Progenitor cell of endocrine pancreas (in vitro differentiated cells): Measurements from ENCODE around the gene SRSF3. TPM values are rescaled to one million over a fixed set of nuclear protein-coding genes. Genes with fewer than 3 reads are reported as not detected.
"Not testable (repeated sequence)": the region's sequence is repeated elsewhere in the genome, so short reads cannot be mapped to it uniquely, and the experiment has no call there.

Source experiments
- DNase-seq: peaks from one replicate; pipeline ENCODE4 v3.0.0; 2021; ENCODE audit warnings: low spot score; ENCODE audit not compliant: unreplicated experiment
- H3K27ac Mint-ChIP-seq: 2 replicates; pipeline ENCODE4 v1.8.0; 2021; ENCODE audit warnings: mild to moderate bottlenecking, moderate library complexity, mixed read lengths
- H3K27me3 Mint-ChIP-seq: 2 replicates; pipeline ENCODE4 v1.8.0; 2021; ENCODE audit warnings: mixed read lengths
- H3K36me3 Mint-ChIP-seq: 2 replicates; pipeline ENCODE4 v1.8.0; 2022; ENCODE audit warnings: mixed read lengths; ENCODE audit not compliant: insufficient read depth
- H3K4me1 Mint-ChIP-seq: 2 replicates; pipeline ENCODE4 v1.8.0; 2021; ENCODE audit warnings: low read depth, mixed read lengths
- H3K4me3 Mint-ChIP-seq: 2 replicates; pipeline ENCODE4 v1.8.0; 2021; ENCODE audit warnings: low read depth, mild to moderate bottlenecking, moderate library complexity, mixed read lengths
- H3K9me3 Mint-ChIP-seq: 2 replicates; pipeline ENCODE4 v1.8.0; 2021; ENCODE audit warnings: low read depth, mixed read lengths
- total RNA-seq: library from RNA; stranded (reverse); gene quantifications from 2 replicates; pipeline ENCODE4 v1.2.1, GENCODE V29; 2021
- TF ChIP-seq, protein P1 (sequence below): fragments of 200-600 bp; sonication (generic); IDR thresholded peaks from one replicate; pipeline ENCODE4 v1.5.0; 2021; ENCODE audit warnings: antibody characterized with exemption, mild to moderate bottlenecking; ENCODE audit not compliant: unreplicated experiment

The SRSF3 gene
- total RNA-seq, 1 donor from 2014 or later = 427 TPM

DNA sequence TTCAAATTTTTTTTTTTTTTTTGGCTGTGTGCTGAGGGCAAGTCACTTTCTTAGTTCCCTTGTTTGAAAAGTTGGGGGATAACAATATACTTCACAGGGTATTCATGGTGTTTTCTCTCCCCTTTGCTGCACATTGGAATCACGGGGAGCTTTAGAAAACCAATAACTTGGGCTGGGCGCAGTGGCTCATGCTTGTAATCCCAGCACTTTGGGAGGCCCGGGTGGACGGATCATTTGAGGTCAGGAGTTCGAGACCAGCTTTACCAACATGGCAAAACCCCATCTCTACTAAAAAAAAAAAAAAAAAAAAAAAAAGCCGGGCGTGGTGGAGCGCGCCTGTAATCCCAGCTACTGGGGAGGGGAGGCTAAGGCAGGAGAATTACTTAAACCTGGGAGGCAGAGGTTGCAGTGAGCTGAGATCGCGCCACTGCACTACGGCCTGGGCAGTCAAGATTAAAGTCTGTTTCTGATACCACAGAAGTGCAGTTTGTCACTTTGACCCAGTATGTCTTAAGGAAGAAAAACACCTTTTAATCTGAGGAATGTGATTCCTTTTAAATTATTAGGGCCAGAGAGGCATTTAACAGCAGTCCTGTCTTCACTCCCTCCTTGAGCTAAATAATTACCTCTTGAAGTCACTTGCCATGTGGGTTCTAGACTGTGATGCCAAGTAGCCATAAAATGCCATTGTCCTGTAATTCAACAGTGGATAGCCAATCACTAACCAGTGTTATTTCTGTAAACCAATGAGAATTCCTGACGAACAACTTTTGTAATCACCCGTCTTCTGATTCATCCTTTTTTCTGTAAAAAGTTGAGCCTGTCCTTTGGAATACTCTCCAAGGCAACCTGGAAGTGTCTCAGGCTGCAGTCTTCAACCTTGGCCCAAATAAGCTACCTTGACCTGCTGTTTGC lies 16.1 kb downstream of the SRSF3 start:
- DNase-seq = no peak
- Mint-ChIP-seq H3K36me3 (peaks cover 47% of the 10 kb centered on the region), H3K4me3 (no peak overlapping the region), H3K4me1 (peaks cover 32% of the 10 kb centered on the region), H3K27me3 (no peaks in the 10 kb centered on the region), H3K9me3 (no peaks in the 10 kb centered on the region), H3K27ac (peak overlapping the region; percentile 13)
- TF ChIP-seq, protein P1, sequence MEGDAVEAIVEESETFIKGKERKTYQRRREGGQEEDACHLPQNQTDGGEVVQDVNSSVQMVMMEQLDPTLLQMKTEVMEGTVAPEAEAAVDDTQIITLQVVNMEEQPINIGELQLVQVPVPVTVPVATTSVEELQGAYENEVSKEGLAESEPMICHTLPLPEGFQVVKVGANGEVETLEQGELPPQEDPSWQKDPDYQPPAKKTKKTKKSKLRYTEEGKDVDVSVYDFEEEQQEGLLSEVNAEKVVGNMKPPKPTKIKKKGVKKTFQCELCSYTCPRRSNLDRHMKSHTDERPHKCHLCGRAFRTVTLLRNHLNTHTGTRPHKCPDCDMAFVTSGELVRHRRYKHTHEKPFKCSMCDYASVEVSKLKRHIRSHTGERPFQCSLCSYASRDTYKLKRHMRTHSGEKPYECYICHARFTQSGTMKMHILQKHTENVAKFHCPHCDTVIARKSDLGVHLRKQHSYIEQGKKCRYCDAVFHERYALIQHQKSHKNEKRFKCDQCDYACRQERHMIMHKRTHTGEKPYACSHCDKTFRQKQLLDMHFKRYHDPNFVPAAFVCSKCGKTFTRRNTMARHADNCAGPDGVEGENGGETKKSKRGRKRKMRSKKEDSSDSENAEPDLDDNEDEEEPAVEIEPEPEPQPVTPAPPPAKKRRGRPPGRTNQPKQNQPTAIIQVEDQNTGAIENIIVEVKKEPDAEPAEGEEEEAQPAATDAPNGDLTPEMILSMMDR = no peak

DNA sequence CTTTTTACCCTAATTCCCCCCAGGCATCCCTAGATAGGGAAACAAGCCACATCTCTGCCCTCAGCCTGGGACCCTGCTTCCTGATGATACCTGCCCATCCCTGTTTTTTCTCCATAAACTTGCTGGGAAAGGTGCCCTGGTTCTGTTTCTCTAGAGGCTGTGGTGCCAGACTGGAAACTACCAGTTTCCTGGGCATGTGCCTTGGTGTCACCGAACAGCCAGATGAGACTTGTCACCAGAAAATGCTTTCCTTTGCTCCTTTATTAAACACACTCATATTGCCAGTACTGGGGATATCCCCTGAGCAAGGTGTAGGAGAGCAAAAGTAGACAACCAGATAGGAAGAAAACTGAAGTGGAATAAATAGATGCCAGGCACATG lies 16.8 kb downstream of the SRSF3 start:
- Mint-ChIP-seq H3K4me3 (no peak overlapping the region), H3K9me3 (no peaks in the 10 kb centered on the region), H3K27me3 (no peaks in the 10 kb centered on the region), H3K36me3 (peaks cover 41% of the 10 kb centered on the region), H3K27ac (peak overlapping the region; percentile 13), H3K4me1 (peaks cover 27% of the 10 kb centered on the region)
- TF ChIP-seq, protein P1 = no peak
- DNase-seq = no peak

DNA sequence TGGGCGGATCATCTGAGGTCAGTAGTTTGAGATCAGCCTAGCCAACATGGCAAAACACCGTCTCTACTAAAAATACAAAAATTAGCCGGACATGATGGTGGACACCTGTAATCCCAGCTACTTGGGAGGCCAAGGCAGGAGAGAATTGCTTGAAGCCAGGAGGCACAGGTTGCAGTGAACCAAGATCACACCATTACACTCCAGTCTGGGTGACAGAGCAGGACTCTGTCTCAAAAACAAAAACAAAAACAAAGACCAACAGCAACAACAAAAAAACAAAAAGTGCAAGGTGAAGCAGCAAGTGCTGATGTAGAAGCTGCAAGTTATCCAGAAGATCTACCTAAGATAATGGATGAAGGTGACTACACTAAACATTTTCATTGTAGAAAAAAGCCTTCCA lies 17.5 kb downstream of the SRSF3 start:
- not testable (repeated sequence) for DNase-seq, H3K27me3 Mint-ChIP-seq, H3K4me3 Mint-ChIP-seq, H3K9me3 Mint-ChIP-seq
- H3K36me3 Mint-ChIP-seq = peaks cover 37% of the 10 kb centered on the region
- peaks cover 24% of the 10 kb centered on the region for H3K4me1 Mint-ChIP-seq
- H3K27ac Mint-ChIP-seq = peak overlapping the region; percentile 22

DNA sequence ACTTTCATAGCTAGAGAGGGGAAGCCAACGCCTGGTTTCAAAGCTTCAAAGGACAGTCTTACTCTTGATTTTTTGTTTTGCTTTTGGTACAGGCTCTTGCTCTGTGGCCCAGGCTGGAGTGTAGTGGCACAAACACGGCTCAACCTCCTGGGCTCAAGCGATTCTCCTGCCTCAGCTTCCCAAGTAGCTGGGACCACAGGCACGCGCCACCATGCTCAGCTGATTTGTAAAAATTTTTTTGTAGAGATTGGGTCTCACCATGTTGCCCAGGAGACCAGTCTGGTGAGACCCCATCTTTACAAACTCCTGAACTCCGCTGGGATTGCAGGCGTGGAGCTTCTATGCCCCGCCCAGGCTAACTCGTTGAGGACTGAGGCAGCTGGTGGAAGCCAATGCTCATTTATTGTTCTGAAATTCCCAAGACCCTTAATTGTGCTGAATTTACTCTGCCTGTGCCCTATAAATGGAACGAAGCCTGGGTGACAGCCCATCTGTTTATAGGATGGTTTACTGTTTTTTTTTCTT lies 18.0 kb downstream of the SRSF3 start:
- no peaks in the 10 kb centered on the region for H3K27me3 Mint-ChIP-seq
- H3K9me3 Mint-ChIP-seq = no peaks in the 10 kb centered on the region
- H3K36me3 Mint-ChIP-seq = peaks cover 37% of the 10 kb centered on the region
- DNase-seq = no peak
- H3K27ac Mint-ChIP-seq = no peak overlapping the region
- peaks cover 24% of the 10 kb centered on the region for H3K4me1 Mint-ChIP-seq
- no peak overlapping the region for H3K4me3 Mint-ChIP-seq
- TF ChIP-seq, protein P1 = no peak

DNA sequence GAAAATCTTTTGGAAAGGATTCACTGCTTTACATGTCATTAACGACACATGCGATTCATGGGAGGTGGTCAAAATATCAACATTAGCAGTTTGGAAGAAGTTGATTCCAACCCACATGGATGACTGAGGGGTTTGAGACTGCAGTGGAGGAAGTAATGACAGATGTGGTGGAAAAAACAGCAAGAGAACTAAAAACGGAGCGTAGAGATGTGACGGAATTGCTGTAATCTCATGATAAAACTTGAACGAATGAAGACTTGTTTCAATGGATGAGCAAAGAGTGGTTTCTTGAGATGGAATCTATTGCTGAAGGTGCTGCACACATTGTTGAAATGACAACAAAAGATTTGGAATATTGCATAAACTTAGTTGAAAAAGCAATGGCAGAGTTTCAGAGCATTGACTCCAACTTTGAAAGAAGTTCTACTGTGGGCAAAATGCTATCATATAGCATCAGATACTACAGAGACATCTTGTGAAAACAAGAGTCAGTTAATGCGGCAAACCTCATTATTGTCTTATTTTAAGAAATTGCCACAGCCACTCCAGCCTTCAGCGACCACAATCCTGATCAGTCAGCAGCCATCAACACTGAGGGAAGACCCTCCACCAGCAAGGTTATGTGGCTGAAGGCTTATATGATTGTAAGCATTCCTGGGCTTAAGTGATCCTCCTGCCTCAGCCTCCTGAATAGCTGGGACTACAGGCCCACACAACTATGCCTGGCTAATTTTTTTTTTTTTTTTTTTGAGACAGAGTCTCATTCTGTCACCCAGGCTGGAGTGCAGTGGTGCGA lies 19.2 kb downstream of the SRSF3 start:
- TF ChIP-seq, protein P1 = no peak
- peaks cover 28% of the 10 kb centered on the region for H3K36me3 Mint-ChIP-seq

More for the DNA sequence above, 19.2 kb downstream of the SRSF3 start:
- no peaks in the 10 kb centered on the region for H3K9me3 Mint-ChIP-seq
- H3K27ac Mint-ChIP-seq = no peak overlapping the region
- DNase-seq = no peak
- no peaks in the 10 kb centered on the region for H3K27me3 Mint-ChIP-seq
- peaks cover 11% of the 10 kb centered on the region for H3K4me1 Mint-ChIP-seq
- no peak overlapping the region for H3K4me3 Mint-ChIP-seq
